Tibial artery (tissue), 4 donors: Measurements from ENCODE around the gene DCLK2.

ENCODE experiments used
- DNase-seq, 2 donors: peaks; one replicate each; pipeline ENCODE4 v3.0.0-alpha.2; 2019
- H3K27ac ChIP-seq, 2 donors: fragments of 200-600 bp; sonication (generic) in 1 of 2; 1 replicate in 1 of 2; 2 replicates in 1 of 2; pipeline ENCODE4 v1.5.1; 2018 to 2019; ENCODE audit warnings: mild to moderate bottlenecking in 1 of 2
- H3K27me3 ChIP-seq, 2 donors: fragments of 200-600 bp; sonication (generic) in 1 of 2; one replicate each; pipeline versions ENCODE4 v1.5.1 to v1.6.0; 2016 to 2019
- H3K36me3 ChIP-seq, 3 donors: fragments of 200-600 bp; sonication (generic) in 2 of 3; one replicate each; pipeline ENCODE4 v1.5.1; 2016 to 2019; ENCODE audit warnings: mild to moderate bottlenecking in 2 of 3
- H3K4me1 ChIP-seq, 4 donors: fragments of 200-600 bp; sonication (generic) in 2 of 4; 1 replicate in 3 of 4; 2 replicates in 1 of 4; pipeline ENCODE4 v1.5.1; 2016 to 2019
- H3K4me3 ChIP-seq, 2 donors: fragments of 200-600 bp; sonication (generic) in 1 of 2; 1 replicate in 1 of 2; 2 replicates in 1 of 2; pipeline ENCODE4 v1.5.1; 2018 to 2019; ENCODE audit warnings: mild to moderate bottlenecking in 2 of 2
- H3K9me3 ChIP-seq, 3 donors: fragments of 200-600 bp; sonication (generic) in 1 of 3; one replicate each; pipeline ENCODE4 v1.5.1; 2016 to 2019
- CTCF ChIP-seq, 2 experiments: fragments of 200-600 bp in 1 of 2; fragments of 450-650 bp in 1 of 2; IDR thresholded peaks; one replicate each; pipeline ENCODE4 v1.5.1; 2017 to 2019; ENCODE audit warnings: antibody characterized with exemption in 2 of 2, mild to moderate bottlenecking in 1 of 2, moderate library complexity in 1 of 2
- intact Hi-C: fragments of 100-400 bp; cut with DNase I; formaldehyde crosslinking; loops from one replicate; pipeline ENCODE4 v1.15.0; 2023; ENCODE audit warnings: low total_unique reads

Gene DCLK2

GRCh38 chr4:150145946-150146340 lies 67.7 kb downstream of the DCLK2 start:
- TF ChIP-seq CTCF (IDR thresholded peaks at IDR 0.05), result no peak
- DNase-seq, result no peak

GRCh38 chr4:150149381-150149780 lies 71.1 kb downstream of the DCLK2 start:
- TF ChIP-seq CTCF (IDR thresholded peaks at IDR 0.05), result no peak
- H3K27me3 ChIP-seq, result no peaks in the 10 kb centered on the region
- intact Hi-C loops, result no loop called here
- no peak overlapping the region for H3K4me3 ChIP-seq
- H3K27ac ChIP-seq, result no peak overlapping the region
- H3K9me3 ChIP-seq, result no peaks in the 10 kb centered on the region
- peaks cover 0 to 37% (median 9%) of the 10 kb centered on the region in 4 donors for H3K4me1 ChIP-seq
- no peaks in the 10 kb centered on the region for H3K36me3 ChIP-seq
- DNase-seq, result no peak

More at GRCh38 chr4:150145946-150146340, 67.7 kb downstream of the DCLK2 start:
- Histone ChIP-seq H3K27ac (no peak overlapping the region), H3K4me3 (no peak overlapping the region), H3K9me3 (no peaks in the 10 kb centered on the region), H3K4me1 (peaks cover 0 to 41% (median 9%) of the 10 kb centered on the region in 4 donors), H3K36me3 (no peaks in the 10 kb centered on the region), H3K27me3 (no peaks in the 10 kb centered on the region)
- intact Hi-C loops, result no loop called here

GRCh38 chr4:150150629-150151062 lies 72.4 kb downstream of the DCLK2 start:
- Histone ChIP-seq H3K36me3 (no peaks in the 10 kb centered on the region), H3K27me3 (no peaks in the 10 kb centered on the region), H3K27ac (no peak overlapping the region), H3K9me3 (no peaks in the 10 kb centered on the region), H3K4me3 (no peak overlapping the region), H3K4me1 (peaks cover 0 to 32% (median 9%) of the 10 kb centered on the region in 4 donors)
- TF ChIP-seq CTCF (IDR thresholded peaks at IDR 0.05), result no peak
- no peak for DNase-seq
- intact Hi-C loops, result no loop called here

- intact Hi-C loops, result no loop called here
- H3K4me1 ChIP-seq, result peaks cover 0 to 25% (median 9%) of the 10 kb centered on the region in 4 donors
Measured at GRCh38 chr4:150152766-150153165, 74.5 kb downstream of the DCLK2 start.

GRCh38 chr4:150155391-150155790 lies 77.1 kb downstream of the DCLK2 start:
- intact Hi-C loops, result no loop called here

More at GRCh38 chr4:150152766-150153165, 74.5 kb downstream of the DCLK2 start:
- no peak for TF ChIP-seq CTCF (IDR thresholded peaks at IDR 0.05)
- Histone ChIP-seq H3K27ac (no peak overlapping the region), H3K4me3 (no peak overlapping the region), H3K9me3 (no peaks in the 10 kb centered on the region), H3K36me3 (no peaks in the 10 kb centered on the region), H3K27me3 (no peaks in the 10 kb centered on the region)
- DNase-seq, result no peak

More at GRCh38 chr4:150155391-150155790, 77.1 kb downstream of the DCLK2 start:
- H3K36me3 ChIP-seq, result no peaks in the 10 kb centered on the region
- no peak for TF ChIP-seq CTCF (IDR thresholded peaks at IDR 0.05)
- no peak for DNase-seq
- H3K9me3 ChIP-seq, result no peaks in the 10 kb centered on the region
- H3K4me3 ChIP-seq, result no peak overlapping the region
- H3K27ac ChIP-seq, result no peak overlapping the region
- H3K27me3 ChIP-seq, result no peaks in the 10 kb centered on the region
- H3K4me1 ChIP-seq, result peaks cover 0 to 12% (median 3%) of the 10 kb centered on the region in 4 donors
